ENCODE measurements around the gene DPEP1. TPM values are rescaled to one million over a fixed set of nuclear protein-coding genes. Genes with fewer than 3 reads are reported as not detected.

DPEP1 gene
- total RNA-seq, 1 experiment from 2014 or later: 1.1 TPM

DNA sequence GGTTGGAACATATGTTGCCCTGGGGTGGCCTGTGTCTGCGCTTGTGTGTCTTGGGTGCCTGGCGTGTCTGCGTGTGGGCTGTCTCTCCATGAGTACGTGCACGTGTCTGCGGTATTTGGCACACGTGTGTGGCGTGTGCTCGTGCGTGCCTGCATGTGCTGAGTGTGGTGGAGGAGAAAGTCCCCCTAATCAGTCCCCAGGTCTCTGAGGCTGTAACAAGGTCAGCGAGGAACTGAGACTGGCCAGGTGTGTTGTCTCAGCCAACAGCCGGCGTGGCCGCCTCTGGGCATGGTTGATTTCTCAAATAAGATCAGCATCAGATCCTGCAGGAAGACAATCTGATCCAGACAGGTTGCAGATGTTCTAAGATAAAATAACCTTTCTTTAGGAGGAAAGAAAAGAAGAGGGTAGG, 41.4 kb upstream of the DPEP1 start:
- WGBS (ENCODE audit: extremely low coverage, insufficient read length, low lambda C conversion rate): no CpG with 5 or more reads among the region's 14 CpGs
- H3K4me1 Mint-ChIP-seq: peaks cover 2 to 6% of the 10 kb centered on the region in 2 experiments; a peak in 3 of 4 replicates

More for the DNA sequence above, 41.4 kb upstream of the DPEP1 start:
- no peak overlapping the region for H2BK12ac ChIP-seq (ENCODE audit: insufficient read length, low read depth, low read length)
- H3K9me3 ChIP-seq (ENCODE audit: control insufficient read depth, low read depth, low read length): no peaks in the 10 kb centered on the region
- TF ChIP-seq, protein P1, sequence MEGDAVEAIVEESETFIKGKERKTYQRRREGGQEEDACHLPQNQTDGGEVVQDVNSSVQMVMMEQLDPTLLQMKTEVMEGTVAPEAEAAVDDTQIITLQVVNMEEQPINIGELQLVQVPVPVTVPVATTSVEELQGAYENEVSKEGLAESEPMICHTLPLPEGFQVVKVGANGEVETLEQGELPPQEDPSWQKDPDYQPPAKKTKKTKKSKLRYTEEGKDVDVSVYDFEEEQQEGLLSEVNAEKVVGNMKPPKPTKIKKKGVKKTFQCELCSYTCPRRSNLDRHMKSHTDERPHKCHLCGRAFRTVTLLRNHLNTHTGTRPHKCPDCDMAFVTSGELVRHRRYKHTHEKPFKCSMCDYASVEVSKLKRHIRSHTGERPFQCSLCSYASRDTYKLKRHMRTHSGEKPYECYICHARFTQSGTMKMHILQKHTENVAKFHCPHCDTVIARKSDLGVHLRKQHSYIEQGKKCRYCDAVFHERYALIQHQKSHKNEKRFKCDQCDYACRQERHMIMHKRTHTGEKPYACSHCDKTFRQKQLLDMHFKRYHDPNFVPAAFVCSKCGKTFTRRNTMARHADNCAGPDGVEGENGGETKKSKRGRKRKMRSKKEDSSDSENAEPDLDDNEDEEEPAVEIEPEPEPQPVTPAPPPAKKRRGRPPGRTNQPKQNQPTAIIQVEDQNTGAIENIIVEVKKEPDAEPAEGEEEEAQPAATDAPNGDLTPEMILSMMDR (conservative IDR thresholded peaks at IDR 0.05): no peak
- H3K4ac ChIP-seq (ENCODE audit: low read depth, low read length): no peak overlapping the region
- H3K56ac ChIP-seq (ENCODE audit: insufficient read length, low read depth, low read length): no peak overlapping the region
- H2BK5ac ChIP-seq (ENCODE audit: insufficient read length, low read length): no peak overlapping the region
- H2BK20ac ChIP-seq (ENCODE audit: low read depth, low read length, poor library complexity, severe bottlenecking): no peak overlapping the region
- H2BK120ac ChIP-seq (ENCODE audit: low read depth, low read length, poor library complexity, severe bottlenecking): no peak overlapping the region
- H4K91ac ChIP-seq (ENCODE audit: insufficient read length, low read depth, low read length): no peak overlapping the region
- H3K79me2 ChIP-seq (ENCODE audit: insufficient read depth, low read length): no peaks in the 10 kb centered on the region
- no peaks in the 10 kb centered on the region for H4K20me1 ChIP-seq (ENCODE audit: control insufficient read depth, insufficient read depth, insufficient read length)
- H3K9ac ChIP-seq (ENCODE audit: extremely low read depth, insufficient read length, low read length): no peak overlapping the region
- Mint-ChIP-seq H3K9me3 (no peaks in the 10 kb centered on the region), H3K27me3 (ENCODE audit: low read depth) (peaks cover 43% of the 10 kb centered on the region), H3K36me3 (ENCODE audit: insufficient read depth in 1 of 3, low read depth in 3 of 3) (peaks cover 0 to 6% (median 0%) of the 10 kb centered on the region in 3 experiments; a peak in 2 of 7 replicates), H3K4me3 (no peak overlapping the region), H3K27ac (no peak overlapping the region)
- H3K23ac ChIP-seq (ENCODE audit: insufficient read length, low read depth, low read length): no peak overlapping the region
- peaks cover 11% of the 10 kb centered on the region for H3K23me2 ChIP-seq (ENCODE audit: insufficient read length, low read depth, low read length, poor library complexity, severe bottlenecking)
- no peak overlapping the region for H2AFZ ChIP-seq (ENCODE audit: low read length)
- H3K4me1 ChIP-seq (ENCODE audit: insufficient read depth, low read length): no peaks in the 10 kb centered on the region
- no peak overlapping the region for H3K18ac ChIP-seq (ENCODE audit: insufficient read length, low read depth, low read length)
- peaks cover 3% of the 10 kb centered on the region; the same call in 1 of the 2 replicates for H3K27me3 ChIP-seq (ENCODE audit: insufficient read depth, low read length)
- no peak overlapping the region for H2AK5ac ChIP-seq (ENCODE audit: insufficient read length, low read length)
- H3K27ac ChIP-seq (ENCODE audit: insufficient read length, low read depth, low read length): no peak overlapping the region
- DNase-seq: no peak
- no peak overlapping the region for H4K8ac ChIP-seq (replicated peaks; ENCODE audit: insufficient read length, low read depth, low read length)
- no peak overlapping the region for H2BK15ac ChIP-seq (ENCODE audit: low read depth, low read length)
- no peak overlapping the region for H4K5ac ChIP-seq (ENCODE audit: insufficient read length, low read depth, low read length)
- H3K4me2 ChIP-seq (ENCODE audit: insufficient read depth, insufficient read length, low read length): no peak overlapping the region
- H3K79me1 ChIP-seq (ENCODE audit: insufficient read depth, low read depth, low read length, poor library complexity, severe bottlenecking): no peaks in the 10 kb centered on the region
- H3T11ph ChIP-seq (ENCODE audit: low read length): no peak overlapping the region
- H3K14ac ChIP-seq (ENCODE audit: insufficient read depth, low read length): no peak overlapping the region

Measured in H9 (cell line).